ENCODE measurements around the gene DIP2C. TPM values are rescaled to one million over a fixed set of nuclear protein-coding genes. Genes with fewer than 3 reads are reported as not detected.
A peak's percentile ranks its signal among the peaks of the same experiment; 100 is the strongest.
"Not testable (repeated sequence)": the region's sequence is repeated elsewhere in the genome, so short reads cannot be mapped to it uniquely, and the experiment has no call there.

The DIP2C gene
- total RNA-seq, 1 donor from 2014 or later: 11.4 TPM

GRCh38 chr10:703118-703517, 13.7 kb upstream of the DIP2C start:
- DNase-seq (ENCODE audit: low read depth): no peak
- no peak for TF ChIP-seq CTCF (conservative IDR thresholded peaks at IDR 0.05; ENCODE audit: low read depth, low read length)

GRCh38 chr10:700183-700582, 10.7 kb upstream of the DIP2C start:
- not testable (repeated sequence) for DNase-seq (ENCODE audit: low read depth); H3K4me3 ChIP-seq (ENCODE audit: low read depth, low read length)

More at GRCh38 chr10:703118-703517, 13.7 kb upstream of the DIP2C start:
- no peak overlapping the region for H3K4me3 ChIP-seq (ENCODE audit: low read depth, low read length)

- no peak overlapping the region for H3K4me3 ChIP-seq (ENCODE audit: low read depth, low read length)
- DNase-seq (ENCODE audit: low read depth): no peak
- TF ChIP-seq CTCF (conservative IDR thresholded peaks at IDR 0.05; ENCODE audit: low read depth, low read length): no peak
These were observed 7.8 kb upstream of the DIP2C start for GRCh38 chr10:697097-697875.

- no peak overlapping the region for H3K4me3 ChIP-seq (ENCODE audit: low read depth, low read length)
- TF ChIP-seq CTCF (conservative IDR thresholded peaks at IDR 0.05; ENCODE audit: low read depth, low read length): no peak
- no peak for DNase-seq (ENCODE audit: low read depth)
These were observed 5.9 kb upstream of the DIP2C start for GRCh38 chr10:695396-695795.

GRCh38 chr10:693506-693905, 4.0 kb upstream of the DIP2C start:
- no peak for TF ChIP-seq CTCF (conservative IDR thresholded peaks at IDR 0.05; ENCODE audit: low read depth, low read length)
- peak overlapping the region; percentile 23 for H3K4me3 ChIP-seq (ENCODE audit: low read depth, low read length)
- DNase-seq (ENCODE audit: low read depth): peak; percentile 68

- no peak for DNase-seq (ENCODE audit: low read depth)
- no peak for TF ChIP-seq CTCF (conservative IDR thresholded peaks at IDR 0.05; ENCODE audit: low read depth, low read length)
- no peak overlapping the region for H3K4me3 ChIP-seq (ENCODE audit: low read depth, low read length)
These were observed 3.3 kb upstream of the DIP2C start for GRCh38 chr10:692682-693351.

GRCh38 chr10:691216-691615, 1.7 kb upstream of the DIP2C start:
- H3K4me3 ChIP-seq (ENCODE audit: low read depth, low read length): no peak overlapping the region
- no peak for DNase-seq (ENCODE audit: low read depth)
- no peak for TF ChIP-seq CTCF (conservative IDR thresholded peaks at IDR 0.05; ENCODE audit: low read depth, low read length)
